CD4-positive, alpha-beta T cell (primary cell): ENCODE results near the gene SSBP2. TPM values are rescaled to one million over a fixed set of nuclear protein-coding genes. Genes with fewer than 3 reads are reported as not detected.

Experiments used
- ATAC-seq: fragments of 200-7000 bp; cut with Tn5 transposase; one replicate; pipeline ENCODE4 v1.10.0; 2022; ENCODE audit warnings: mild to moderate bottlenecking; ENCODE audit not compliant: poor library complexity
- CTCF ChIA-PET: fragments of 350-600 bp; sonication (Branson Sonifier 250); formaldehyde crosslinking; loops from one replicate; lab custom pipeline; 2021; ENCODE audit warnings: antibody characterized with exemption, inconsistent platforms; lab: Charles Lee
- POLR2A ChIA-PET: fragments of 350-600 bp; sonication (Branson Sonifier 250); formaldehyde crosslinking; loops from one replicate; lab custom pipeline; 2021; ENCODE audit warnings: antibody characterized with exemption, inconsistent platforms; lab: Charles Lee
- DNase-seq, 14 experiments: peaks; one replicate each; pipeline ENCODE4 v3.0.0-alpha.2; 2013 to 2020; ENCODE audit warnings: mixed read lengths in 2 of 14
- H3K27ac ChIP-seq, 2 donors: one replicate each; pipeline versions ENCODE4 v1.5.1 to v1.7.0; 2013; ENCODE audit warnings: low read length in 2 of 2, low read depth in 1 of 2, mild to moderate bottlenecking in 1 of 2
- H3K27me3 ChIP-seq, 2 experiments: 1 replicate in 1 of 2; 2 replicates in 1 of 2; pipeline versions ENCODE4 v1.6.1 to v1.7.0; 2013; ENCODE audit warnings: low read length in 2 of 2, control low read depth in 1 of 2, mild to moderate bottlenecking in 1 of 2, moderate library complexity in 1 of 2; ENCODE audit not compliant: insufficient read depth in 2 of 2, control insufficient read depth in 1 of 2
- H3K36me3 ChIP-seq: one replicate; pipeline ENCODE4 v1.6.1; 2013; ENCODE audit warnings: low read length, control low read depth; ENCODE audit not compliant: insufficient read depth
- H3K4me1 ChIP-seq: one replicate; pipeline ENCODE4 v1.6.1; 2013; ENCODE audit warnings: low read length, control low read depth; ENCODE audit not compliant: insufficient read depth
- H3K4me3 ChIP-seq: one replicate; pipeline ENCODE4 v1.5.1; 2013; ENCODE audit warnings: mild to moderate bottlenecking, low read length, moderate library complexity
- H3K9me3 ChIP-seq, 2 experiments: 1 replicate in 1 of 2; 2 replicates in 1 of 2; pipeline versions ENCODE4 v1.6.1 to v1.7.0; 2013; ENCODE audit warnings: low read length in 2 of 2, mild to moderate bottlenecking in 2 of 2, control low read depth in 1 of 2, moderate library complexity in 1 of 2; ENCODE audit not compliant: control insufficient read depth in 1 of 2, insufficient read depth in 1 of 2
- H3K27ac Mint-ChIP-seq: one replicate; pipeline ENCODE4 v1.8.0; 2020; ENCODE audit warnings: mixed read lengths
- H3K27me3 Mint-ChIP-seq: one replicate; pipeline ENCODE4 v1.8.0; 2021; ENCODE audit warnings: mixed read lengths
- H3K36me3 Mint-ChIP-seq: one replicate; pipeline ENCODE4 v1.8.0; 2021; ENCODE audit warnings: low read depth, mixed read lengths
- H3K4me1 Mint-ChIP-seq: one replicate; pipeline ENCODE4 v1.8.0; 2021; ENCODE audit warnings: low read depth, mixed read lengths
- H3K4me3 Mint-ChIP-seq: one replicate; pipeline ENCODE4 v1.8.0; 2020; ENCODE audit warnings: mild to moderate bottlenecking, mixed read lengths
- H3K9me3 Mint-ChIP-seq: one replicate; pipeline ENCODE4 v1.8.0; 2020; ENCODE audit warnings: mixed read lengths
- intact Hi-C, 2 experiments: fragments of 100-400 bp; cut with DNase I in 1 of 2; cut with micrococcal nuclease in 1 of 2; formaldehyde crosslinking; loops; one replicate each; pipeline versions ENCODE4 v1.15.1 to v1.9.0; 2023 to 2025; cut with DNase I, micrococcal nuclease
- total RNA-seq, 174 experiments: library from RNA in 2 of 174; stranded (reverse) in 2 of 174; gene quantifications; one replicate each; pipeline ENCODE4 v1.2.3 and lab custom pipeline; 2021 to 2026
- TF ChIP-seq, protein P1 (sequence below): fragments of 200-600 bp; IDR thresholded peaks from one replicate; pipeline ENCODE4 v1.8.0; 2022; ENCODE audit warnings: antibody characterized with exemption, mild to moderate bottlenecking

Gene SSBP2
- total RNA-seq, 2 experiments from 2014 or later: 33.5 to 36.3 TPM

GRCh38 chr5:81626524-81626923 lies 124.4 kb downstream of the SSBP2 start:
- Histone ChIP-seq H3K36me3 (no peaks in the 10 kb centered on the region), H3K9me3 (no peaks in the 10 kb centered on the region), H3K4me1 (peaks cover 5% of the 10 kb centered on the region), H3K27me3 (no peaks in the 10 kb centered on the region), H3K27ac (no peak overlapping the region), H3K4me3 (no peak overlapping the region)
- Mint-ChIP-seq H3K4me1 (peaks cover 16% of the 10 kb centered on the region), H3K27ac (no peak overlapping the region), H3K27me3 (no peaks in the 10 kb centered on the region), H3K9me3 (no peaks in the 10 kb centered on the region), H3K36me3 (peaks cover 62% of the 10 kb centered on the region), H3K4me3 (no peak overlapping the region)
- intact Hi-C loops: no loop called here
- ATAC-seq: no peak
- TF ChIP-seq, protein P1, sequence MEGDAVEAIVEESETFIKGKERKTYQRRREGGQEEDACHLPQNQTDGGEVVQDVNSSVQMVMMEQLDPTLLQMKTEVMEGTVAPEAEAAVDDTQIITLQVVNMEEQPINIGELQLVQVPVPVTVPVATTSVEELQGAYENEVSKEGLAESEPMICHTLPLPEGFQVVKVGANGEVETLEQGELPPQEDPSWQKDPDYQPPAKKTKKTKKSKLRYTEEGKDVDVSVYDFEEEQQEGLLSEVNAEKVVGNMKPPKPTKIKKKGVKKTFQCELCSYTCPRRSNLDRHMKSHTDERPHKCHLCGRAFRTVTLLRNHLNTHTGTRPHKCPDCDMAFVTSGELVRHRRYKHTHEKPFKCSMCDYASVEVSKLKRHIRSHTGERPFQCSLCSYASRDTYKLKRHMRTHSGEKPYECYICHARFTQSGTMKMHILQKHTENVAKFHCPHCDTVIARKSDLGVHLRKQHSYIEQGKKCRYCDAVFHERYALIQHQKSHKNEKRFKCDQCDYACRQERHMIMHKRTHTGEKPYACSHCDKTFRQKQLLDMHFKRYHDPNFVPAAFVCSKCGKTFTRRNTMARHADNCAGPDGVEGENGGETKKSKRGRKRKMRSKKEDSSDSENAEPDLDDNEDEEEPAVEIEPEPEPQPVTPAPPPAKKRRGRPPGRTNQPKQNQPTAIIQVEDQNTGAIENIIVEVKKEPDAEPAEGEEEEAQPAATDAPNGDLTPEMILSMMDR: no peak
- ChIA-PET CTCF (no interaction called here), POLR2A (interaction anchor here (1.1 kb wide), 1 partner anchor 126 kb away, joined by 3 read pairs; no protein-coding TSS in a partner anchor)
- DNase-seq: no peak

GRCh38 chr5:81609810-81610375 lies 141.0 kb downstream of the SSBP2 start:
- no peak overlapping the region for H3K27ac ChIP-seq
- Mint-ChIP-seq H3K4me1 (peaks cover 25% of the 10 kb centered on the region), H3K9me3 (no peaks in the 10 kb centered on the region), H3K36me3 (peaks cover 64% of the 10 kb centered on the region), H3K27ac (no peak overlapping the region), H3K27me3 (no peaks in the 10 kb centered on the region), H3K4me3 (no peak overlapping the region)
- intact Hi-C loops: no loop called here
- no peak overlapping the region for H3K4me3 ChIP-seq
- H3K4me1 ChIP-seq: no peaks in the 10 kb centered on the region
- no peaks in the 10 kb centered on the region for H3K27me3 ChIP-seq
- CTCF ChIA-PET: no interaction called here
- ATAC-seq (no peak), DNase-seq (no peak)
- POLR2A ChIA-PET: no interaction called here
- H3K36me3 ChIP-seq: peaks cover 18% of the 10 kb centered on the region
- TF ChIP-seq, protein P1: no peak
- peaks cover 7 to 9% of the 10 kb centered on the region in 2 experiments for H3K9me3 ChIP-seq

DNA sequence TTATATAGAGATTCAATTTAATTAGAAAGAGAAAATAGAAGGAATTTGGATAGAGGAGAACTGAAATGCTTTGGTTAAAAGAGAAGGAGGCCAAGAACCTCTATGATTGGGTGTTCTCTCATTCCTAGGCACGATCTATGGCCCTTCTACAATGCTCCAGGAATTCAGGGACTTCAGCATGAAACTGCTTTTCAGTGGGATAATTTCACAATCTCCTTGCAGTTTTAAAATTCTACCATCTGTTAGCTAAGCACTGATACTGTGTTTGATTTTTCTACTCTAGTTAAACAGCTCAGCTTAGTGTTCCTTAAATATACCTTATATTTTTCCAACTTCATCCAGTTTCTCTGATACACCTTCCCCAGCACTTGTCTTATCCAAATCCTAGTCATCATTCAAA lies 141.9 kb downstream of the SSBP2 start:
- no peak for ATAC-seq
- Mint-ChIP-seq H3K4me3 (no peak overlapping the region), H3K4me1 (peaks cover 32% of the 10 kb centered on the region), H3K27me3 (no peaks in the 10 kb centered on the region), H3K36me3 (peaks cover 61% of the 10 kb centered on the region), H3K27ac (no peak overlapping the region), H3K9me3 (no peaks in the 10 kb centered on the region)
- Histone ChIP-seq H3K4me3 (no peak overlapping the region), H3K4me1 (no peaks in the 10 kb centered on the region), H3K27ac (no peak overlapping the region), H3K9me3 (peaks cover 7 to 9% of the 10 kb centered on the region in 2 experiments), H3K27me3 (no peaks in the 10 kb centered on the region), H3K36me3 (peaks cover 11% of the 10 kb centered on the region)
- ChIA-PET CTCF (no interaction called here), POLR2A (no interaction called here)
- intact Hi-C loops: no loop called here
- TF ChIP-seq, protein P1: no peak
- no peak for DNase-seq
